HCT116 (cell line): ENCODE results near the gene MBTPS1. TPM values are rescaled to one million over a fixed set of nuclear protein-coding genes. Genes with fewer than 3 reads are reported as not detected.

Source experiments
- ATAC-seq: fragments of 200-7000 bp; cut with Tn5 transposase; 2 replicates; pipeline ENCODE4 v1.9.1; 2020; ENCODE audit warnings: mild to moderate bottlenecking, moderate library complexity
- BruUV-seq: library from RNA; stranded (reverse); fragments of 400-500 nt; replicated peaks from 2 replicates; lab custom pipeline; 2021; lab: Mats Ljungman, UMichigan
- CTCF ChIA-PET: fragments of 300-600 bp; sonication (Branson Sonifier 250); formaldehyde crosslinking; loops from one replicate; lab custom pipeline; 2021; ENCODE audit warnings: antibody characterized with exemption; lab: Charles Lee
- POLR2A ChIA-PET: fragments of 300-600, 350-600 bp; sonication (Branson Sonifier 250); formaldehyde crosslinking; loops from one replicate; lab custom pipeline; 2021; ENCODE audit warnings: antibody characterized with exemption; lab: Charles Lee
- RAD21 ChIA-PET, 2 experiments: fragments of 300-600 bp; sonication (Branson Sonifier 250); formaldehyde crosslinking; loops; one replicate each; lab custom pipeline; 2023; ENCODE audit warnings: low total read pairs in 2 of 2; ENCODE audit not compliant: uncharacterized antibody in 2 of 2, unreplicated experiment in 2 of 2, low non-redundant PET in 1 of 2; lab: Charles Lee
- DNase-seq: peaks from one replicate; pipeline ENCODE4 v3.0.0-alpha.2; 2010; ENCODE audit warnings: low read depth, low spot score
- H2AFZ ChIP-seq: fragments of 200-600 bp; shearing (Covaris generic), sonication (generic); 2 replicates; pipeline ENCODE4 v1.6.1; 2017; ENCODE audit warnings: low read depth, mixed run types, mixed read lengths, antibody characterized with exemption, low read length; ENCODE audit not compliant: poor library complexity, severe bottlenecking
- H3K27ac ChIP-seq: 2 replicates; pipeline ENCODE4 v1.5.1; 2012; ENCODE audit warnings: low read depth, low read length
- H3K27me3 ChIP-seq: fragments of 200-600 bp; sonication (generic); 2 replicates; pipeline ENCODE4 v1.6.1; 2016; ENCODE audit warnings: mixed run types, low read length, mixed read lengths; ENCODE audit not compliant: insufficient read depth
- H3K36me3 ChIP-seq, 2 experiments: fragments of 200-500 bp in 1 of 2; fragments of 200-600 bp in 1 of 2; sonication (Bioruptor generic) in 1 of 2; sonication (generic) in 1 of 2; 2 replicates each; pipeline versions ENCODE4 v1.5.1 to v1.6.1; 2014 to 2016; ENCODE audit warnings: low read length in 2 of 2, inconsistent platforms in 1 of 2, mixed read lengths in 1 of 2, mixed run types in 1 of 2; ENCODE audit not compliant: insufficient read depth in 2 of 2, control insufficient read depth in 1 of 2
- H3K4me1 ChIP-seq, 2 experiments: fragments of 200-600 bp in 1 of 2; sonication (generic) in 1 of 2; 2 replicates each; pipeline versions ENCODE4 v1.5.1 to v1.6.1; 2012 to 2017; ENCODE audit warnings: low read length in 2 of 2, inconsistent platforms in 1 of 2, mild to moderate bottlenecking in 1 of 2, mixed read lengths in 1 of 2, mixed run types in 1 of 2, moderate library complexity in 1 of 2; ENCODE audit not compliant: insufficient read depth in 2 of 2, control insufficient read depth in 1 of 2
- H3K4me2 ChIP-seq: fragments of 200-600 bp; sonication (generic); 2 replicates; pipeline ENCODE4 v1.6.1; 2017; ENCODE audit warnings: mixed run types, low read length, mixed read lengths
- H3K4me3 ChIP-seq, 2 experiments: fragments of 200-600 bp in 1 of 2; sonication (generic) in 1 of 2; replicated peaks in 1 of 2; 2 replicates each; pipeline ENCODE4 v1.5.1; 2011 to 2016; ENCODE audit warnings: low read length in 2 of 2, control low read depth in 1 of 2, low read depth in 1 of 2, mild to moderate bottlenecking in 1 of 2, mixed read lengths in 1 of 2, mixed run types in 1 of 2
- H3K79me2 ChIP-seq: fragments of 200-600 bp; sonication (generic); 2 replicates; pipeline ENCODE4 v1.6.1; 2017; ENCODE audit warnings: mild to moderate bottlenecking, mixed run types, low read length, moderate library complexity, mixed read lengths; ENCODE audit not compliant: insufficient read depth
- H3K9ac ChIP-seq: fragments of 200-600 bp; sonication (generic); 2 replicates; pipeline ENCODE4 v1.6.1; 2016; ENCODE audit warnings: low read length, mixed read lengths
- H3K9me2 ChIP-seq: fragments of 200-600 bp; sonication (generic), shearing (Covaris generic); 2 replicates; pipeline ENCODE4 v1.6.1; 2017; ENCODE audit warnings: mixed run types, mild to moderate bottlenecking, moderate library complexity; ENCODE audit not compliant: insufficient read depth
- H3K9me3 ChIP-seq, 2 experiments: fragments of 200-500 bp in 1 of 2; fragments of 200-600 bp in 1 of 2; sonication (Bioruptor generic) in 1 of 2; sonication (generic) in 1 of 2; 2 replicates each; pipeline ENCODE4 v1.6.1; 2014 to 2017; ENCODE audit warnings: low read length in 2 of 2, mixed read lengths in 2 of 2, inconsistent platforms in 1 of 2, low read depth in 1 of 2, mild to moderate bottlenecking in 1 of 2, mixed run types in 1 of 2, moderate library complexity in 1 of 2; ENCODE audit not compliant: control insufficient read depth in 1 of 2, insufficient read depth in 1 of 2
- H4K20me1 ChIP-seq: fragments of 200-600 bp; sonication (generic), shearing (Covaris generic); 2 replicates; pipeline ENCODE4 v1.6.1; 2017; ENCODE audit warnings: mixed run types, mild to moderate bottlenecking, moderate library complexity; ENCODE audit not compliant: insufficient read depth
- ATF3 ChIP-seq: IDR thresholded peaks from 2 replicates; pipeline ENCODE4 v1.6.1; 2012
- CTCF ChIP-seq, 3 experiments: fragments of 200-600 bp in 1 of 3; sonication (generic) in 1 of 3; IDR thresholded peaks in 2 of 3; conservative IDR thresholded peaks in 1 of 3; 2 replicates each; pipeline ENCODE4 v1.5.1; 2012 to 2017; ENCODE audit warnings: low read depth in 2 of 3, low read length in 2 of 3, antibody characterized with exemption in 1 of 3, borderline replicate concordance in 1 of 3, control low read depth in 1 of 3, mild to moderate bottlenecking in 1 of 3, mixed read lengths in 1 of 3, mixed run types in 1 of 3, moderate library complexity in 1 of 3; ENCODE audit not compliant: insufficient read depth in 1 of 3
- EGR1 ChIP-seq: IDR thresholded peaks from 2 replicates; pipeline ENCODE4 v1.6.1; 2012; ENCODE audit warnings: low read depth
- EZH2 ChIP-seq: fragments of 200-600 bp; sonication (generic); IDR thresholded peaks from 2 replicates; pipeline ENCODE4 v1.6.1; 2017; ENCODE audit warnings: antibody characterized with exemption, mixed run types
- FOSL1 ChIP-seq: IDR thresholded peaks from 2 replicates; pipeline ENCODE4 v1.6.1; 2012; ENCODE audit warnings: low read depth
- JUND ChIP-seq: IDR thresholded peaks from 2 replicates; pipeline ENCODE4 v1.6.1; 2012
- MAX ChIP-seq: IDR thresholded peaks from 2 replicates; pipeline ENCODE4 v1.6.1; 2012
- POLR2AphosphoS5 ChIP-seq: IDR thresholded peaks from 2 replicates; pipeline ENCODE4 v1.6.1; 2011; ENCODE audit warnings: mild to moderate bottlenecking, low read depth, low read length, moderate library complexity
- REST ChIP-seq: IDR thresholded peaks from 2 replicates; pipeline ENCODE4 v1.6.1; 2012; ENCODE audit warnings: low read depth
- SIN3A ChIP-seq: IDR thresholded peaks from 2 replicates; pipeline ENCODE4 v1.6.1; 2012; ENCODE audit warnings: low read depth
- SP1 ChIP-seq: IDR thresholded peaks from 2 replicates; pipeline ENCODE4 v1.6.1; 2012; ENCODE audit warnings: low read depth
- SRF ChIP-seq: IDR thresholded peaks from 2 replicates; pipeline ENCODE4 v1.6.1; 2012; ENCODE audit warnings: low read depth
- ZFX ChIP-seq: fragments of 450-650 bp; IDR thresholded peaks from 2 replicates; pipeline ENCODE4 v1.6.1; 2017
- ZNF274 ChIP-seq: fragments of 200-500 bp; sonication (Bioruptor generic); IDR thresholded peaks from 2 replicates; pipeline ENCODE4 v1.6.1; 2014; ENCODE audit warnings: mild to moderate bottlenecking, low read depth, low read length, inconsistent platforms
- intact Hi-C: fragments of 100-400 bp; cut with micrococcal nuclease; formaldehyde crosslinking; loops from 2 replicates; pipeline ENCODE4 v1.10.0; 2022
- total RNA-seq: library from RNA; stranded (reverse); gene quantifications from one replicate; pipeline ENCODE4 v1.2.1, GENCODE V29; 2021; ENCODE audit not compliant: unreplicated experiment

MBTPS1 gene
- total RNA-seq, 1 experiment from 2014 or later = 111 TPM

GRCh38 chr16:84047626-84048025 is 69.1 kb downstream of the MBTPS1 start (continued):
- no peak for TF ChIP-seq CTCF (IDR thresholded peaks at IDR 0.05 in 2 of 3, conservative IDR thresholded peaks at IDR 0.05 in 1 of 3; ENCODE audit: borderline replicate concordance in 1 of 3, insufficient read depth in 1 of 3, low read depth in 2 of 3, low read length in 2 of 3)
- no peak for TF ChIP-seq JUND

DNA sequence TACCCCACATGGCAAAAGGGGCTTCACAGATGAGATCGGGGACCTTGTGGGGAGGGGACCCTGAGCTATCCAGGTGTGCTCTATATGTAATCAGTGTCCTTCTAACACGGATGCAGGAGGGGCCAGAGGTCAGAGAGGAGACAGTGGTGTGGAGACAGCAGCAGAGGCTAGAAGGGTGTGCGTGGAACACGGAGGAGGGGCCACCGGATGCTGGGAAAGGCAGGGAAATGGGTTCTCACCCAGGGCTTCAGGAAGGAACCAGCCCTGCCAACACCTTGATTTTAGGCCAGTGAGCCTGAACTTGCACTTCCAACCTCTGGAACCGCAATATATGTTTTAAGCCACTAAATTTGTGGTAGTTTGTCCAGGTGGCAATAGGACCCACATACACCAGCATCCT is 69.5 kb downstream of the MBTPS1 start:
- H3K9ac ChIP-seq = no peak overlapping the region
- no peak overlapping the region for H2AFZ ChIP-seq
- DNase-seq (no peak), ATAC-seq (no peak)
- H3K36me3 ChIP-seq = no peaks in the 10 kb centered on the region
- BruUV-seq = no TSS peak
- no peak overlapping the region for H3K4me3 ChIP-seq
- peaks cover 2 to 5% of the 10 kb centered on the region in 2 experiments; a peak in 1 of 4 replicates for H3K4me1 ChIP-seq
- no peaks in the 10 kb centered on the region for H3K79me2 ChIP-seq
- ChIA-PET CTCF (interaction anchor here (1.2 to 1.6 kb wide), 3 partner anchors 19 to 91 kb away, joined by 3 to 8 read pairs (median 4); no protein-coding TSS in a partner anchor), RAD21 (no interaction called here), POLR2A (no interaction called here)
- H3K27me3 ChIP-seq = no peaks in the 10 kb centered on the region; the same call in 1 of the 2 replicates
- no peak overlapping the region for H3K4me2 ChIP-seq
- intact Hi-C loops = no loop called here
- H3K9me3 ChIP-seq = no peaks in the 10 kb centered on the region
- H3K27ac ChIP-seq = no peak overlapping the region
- no peaks in the 10 kb centered on the region for H3K9me2 ChIP-seq
- TF ChIP-seq ATF3 = no peak
- no peak for TF ChIP-seq ZFX
- no peak for TF ChIP-seq SRF
- TF ChIP-seq MAX = no peak
- no peak for TF ChIP-seq ZNF274
- no peak for TF ChIP-seq EZH2
- TF ChIP-seq SP1 = no peak
- no peak for TF ChIP-seq POLR2AphosphoS5
- TF ChIP-seq SIN3A = no peak
- no peak for TF ChIP-seq REST
- no peak for TF ChIP-seq EGR1
- no peak for TF ChIP-seq FOSL1
- H4K20me1 ChIP-seq = no peaks in the 10 kb centered on the region
